Neuron (in vitro differentiated cells): ENCODE data around the gene PMPCA.

ENCODE experiments used
- H2AFZ ChIP-seq: one replicate; pipeline ENCODE4 v1.6.1; 2013; ENCODE audit warnings: low read depth, mild to moderate bottlenecking, inconsistent platforms, low read length, moderate library complexity
- H3K27me3 ChIP-seq: one replicate; pipeline ENCODE4 v1.6.1; 2013; ENCODE audit warnings: low read length; ENCODE audit not compliant: insufficient read depth
- H3K36me3 ChIP-seq: one replicate; pipeline ENCODE4 v1.6.1; 2013; ENCODE audit warnings: low read length; ENCODE audit not compliant: insufficient read depth
- H3K4me1 ChIP-seq: one replicate; pipeline ENCODE4 v1.6.1; 2013; ENCODE audit warnings: low read length; ENCODE audit not compliant: insufficient read depth
- H3K4me3 ChIP-seq: 2 replicates; pipeline ENCODE4 v1.5.1; 2013; ENCODE audit warnings: mild to moderate bottlenecking, low read length, moderate library complexity
- H3K9me3 ChIP-seq: one replicate; pipeline ENCODE4 v1.6.1; 2013; ENCODE audit warnings: low read length

PMPCA gene

DNA sequence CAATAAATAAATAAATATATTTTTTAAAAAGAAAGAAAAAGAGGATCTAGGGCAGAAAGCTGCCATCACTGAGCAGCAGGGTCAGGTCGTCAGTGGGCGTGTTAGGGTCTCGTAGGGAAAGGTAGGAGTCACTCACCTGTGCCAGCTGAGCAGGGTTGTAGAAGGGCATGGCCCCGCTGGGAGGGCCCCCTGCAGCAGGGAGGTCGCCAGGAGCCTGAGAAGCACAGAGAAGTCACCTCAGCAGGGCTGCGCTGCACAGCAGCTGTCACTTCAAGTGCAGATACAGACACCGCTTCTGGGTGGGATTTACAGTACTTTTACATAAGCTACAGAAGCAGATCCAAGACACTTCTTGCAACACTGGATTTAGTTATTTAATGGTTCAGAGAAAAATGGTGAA is 33.2 kb downstream of the PMPCA start:
- peaks cover 4% of the 10 kb centered on the region for H3K4me1 ChIP-seq
- no peaks in the 10 kb centered on the region for H3K27me3 ChIP-seq
- peaks cover 69% of the 10 kb centered on the region for H3K36me3 ChIP-seq

DNA sequence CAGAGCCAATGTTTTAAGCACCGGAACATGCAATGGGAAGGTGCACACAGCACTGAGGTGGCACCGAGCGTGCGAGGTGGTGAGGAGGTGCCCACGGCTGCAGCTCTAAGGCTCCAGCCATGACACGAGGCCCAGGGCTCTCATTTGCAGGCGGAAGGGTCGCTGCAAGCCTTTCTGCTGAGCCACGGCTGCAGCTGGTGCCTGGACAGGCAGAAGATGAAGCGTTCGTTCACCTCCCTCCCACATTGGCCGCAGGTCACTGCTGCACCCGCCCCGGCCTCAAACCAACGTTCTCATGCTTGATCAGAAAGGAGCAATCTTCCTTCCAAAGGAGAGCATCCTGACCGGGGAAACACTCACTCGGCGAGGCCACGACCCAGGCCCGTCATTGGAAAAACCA is 33.6 kb downstream of the PMPCA start:
- Histone ChIP-seq H3K36me3 (peaks cover 73% of the 10 kb centered on the region), H3K4me1 (peaks cover 4% of the 10 kb centered on the region), H3K9me3 (no peaks in the 10 kb centered on the region), H3K4me3 (no peak overlapping the region), H3K27me3 (no peaks in the 10 kb centered on the region), H2AFZ (no peak overlapping the region)

More for the DNA sequence above, 33.2 kb downstream of the PMPCA start:
- no peaks in the 10 kb centered on the region for H3K9me3 ChIP-seq
- no peak overlapping the region for H3K4me3 ChIP-seq
- H2AFZ ChIP-seq, result no peak overlapping the region

GRCh38 chr9:136445799-136446198 is 35.3 kb downstream of the PMPCA start:
- no peaks in the 10 kb centered on the region for H3K27me3 ChIP-seq
- peaks cover 88% of the 10 kb centered on the region for H3K36me3 ChIP-seq
- no peak overlapping the region for H2AFZ ChIP-seq
- H3K4me3 ChIP-seq, result no peak overlapping the region
- H3K9me3 ChIP-seq, result no peaks in the 10 kb centered on the region
- H3K4me1 ChIP-seq, result no peaks in the 10 kb centered on the region

DNA sequence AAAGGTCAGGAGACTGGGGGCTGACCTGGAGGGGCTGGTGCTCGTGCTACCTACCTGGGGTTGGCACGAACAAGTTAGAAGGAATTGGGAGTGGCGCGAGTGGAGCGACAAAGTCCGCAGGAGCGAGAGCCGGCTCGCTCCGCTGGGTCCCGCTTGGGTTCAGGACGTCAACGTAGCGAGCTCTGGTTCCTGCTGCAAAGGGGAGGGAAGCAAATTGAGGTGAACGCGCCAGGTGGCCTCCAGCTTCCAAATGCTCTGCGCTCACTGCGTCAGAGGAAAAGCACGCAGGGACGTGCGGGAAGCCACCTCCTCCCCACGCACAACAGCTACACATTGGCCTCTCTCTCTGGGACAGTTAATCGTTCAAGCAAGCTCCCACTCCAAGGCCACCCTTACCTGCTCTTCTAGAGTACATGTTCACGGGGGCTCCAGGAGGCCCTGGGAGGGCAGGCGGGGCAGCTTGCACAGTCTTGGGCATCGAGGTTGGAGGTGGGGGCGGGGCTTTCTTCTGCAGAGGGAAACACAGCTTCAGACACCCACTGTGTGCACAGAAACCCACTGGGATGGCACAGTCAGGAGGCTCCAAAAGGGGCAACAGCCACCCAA is 36.8 kb downstream of the PMPCA start:
- Histone ChIP-seq H3K27me3 (no peaks in the 10 kb centered on the region), H2AFZ (no peak overlapping the region), H3K4me1 (no peaks in the 10 kb centered on the region), H3K4me3 (no peak overlapping the region), H3K36me3 (peaks cover 89% of the 10 kb centered on the region), H3K9me3 (no peaks in the 10 kb centered on the region)

DNA sequence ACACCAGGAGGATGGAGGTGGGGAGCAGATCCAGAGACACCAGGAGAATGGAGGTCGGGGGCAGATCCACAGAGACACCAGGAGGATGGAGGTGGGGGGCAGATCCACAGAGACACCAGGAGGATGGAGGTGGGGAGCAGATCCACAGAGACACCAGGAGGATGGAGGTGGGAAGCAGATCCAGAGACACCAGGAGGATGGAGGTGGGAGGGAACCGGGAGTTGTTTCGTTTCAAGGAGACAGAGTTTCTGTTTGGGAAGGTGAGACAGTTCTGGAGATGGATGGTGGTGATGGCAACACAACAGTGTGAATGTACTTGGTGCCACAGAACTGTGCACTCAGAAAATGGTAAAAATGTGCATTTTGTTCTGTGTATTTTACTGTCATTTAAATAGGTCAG is 38.2 kb downstream of the PMPCA start:
- H2AFZ ChIP-seq, result no peak overlapping the region
- peaks cover 83% of the 10 kb centered on the region for H3K36me3 ChIP-seq

DNA sequence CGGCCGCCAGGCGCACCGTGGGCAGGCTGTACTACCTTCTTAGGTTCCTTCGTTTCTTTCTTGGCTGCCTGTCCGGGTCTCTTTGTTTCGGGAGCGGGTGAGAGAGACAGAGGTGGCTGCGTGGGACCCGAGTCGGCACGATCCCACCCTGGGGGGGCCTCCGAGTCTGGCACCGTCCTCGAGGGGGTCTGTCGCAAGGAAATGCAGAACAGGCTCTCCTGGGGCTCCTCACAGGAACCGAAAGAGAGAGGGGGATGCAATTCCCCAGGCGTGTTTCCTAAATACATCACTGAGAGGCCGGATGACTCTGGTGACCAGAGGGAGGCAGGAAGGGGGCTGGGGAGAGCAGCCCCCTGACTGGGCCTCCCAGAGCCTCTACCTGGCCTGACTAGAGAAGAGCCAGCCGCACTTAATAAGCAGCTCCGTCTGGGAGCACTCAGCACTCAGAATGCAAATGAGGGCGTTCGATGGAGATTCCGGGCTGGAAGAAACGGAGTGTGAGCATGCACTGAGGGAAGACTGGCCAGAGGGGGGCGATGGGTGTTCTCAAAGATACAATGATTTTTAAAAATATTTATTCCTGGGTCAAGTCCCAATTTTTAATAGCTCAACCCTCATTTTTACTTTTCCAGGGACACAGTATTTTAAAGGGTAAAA is 40.9 kb downstream of the PMPCA start:
- Histone ChIP-seq H3K36me3 (peaks cover 87% of the 10 kb centered on the region), H3K27me3 (no peaks in the 10 kb centered on the region), H3K4me1 (no peaks in the 10 kb centered on the region), H2AFZ (no peak overlapping the region), H3K4me3 (no peak overlapping the region), H3K9me3 (no peaks in the 10 kb centered on the region)

More for the DNA sequence above, 38.2 kb downstream of the PMPCA start:
- H3K27me3 ChIP-seq, result no peaks in the 10 kb centered on the region
- no peak overlapping the region for H3K4me3 ChIP-seq
- no peaks in the 10 kb centered on the region for H3K4me1 ChIP-seq
- no peaks in the 10 kb centered on the region for H3K9me3 ChIP-seq

DNA sequence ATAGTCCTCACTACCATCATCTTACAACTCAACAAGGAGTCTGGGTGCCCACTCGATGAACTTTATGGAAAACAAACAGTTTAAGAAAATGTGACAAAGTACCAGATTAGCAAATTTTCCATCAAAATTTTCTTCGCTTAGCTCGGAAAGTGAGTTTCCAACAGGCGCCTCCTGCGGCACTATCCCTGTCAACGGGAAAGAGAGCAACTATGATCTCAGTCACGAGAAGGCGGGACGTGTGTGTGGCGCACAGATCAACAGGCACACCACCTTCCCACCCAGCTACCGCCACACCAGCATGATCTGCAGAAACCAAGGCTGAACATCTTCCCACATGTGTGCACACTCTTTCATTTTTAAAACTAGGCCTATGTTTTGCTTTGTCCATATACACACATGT is 42.9 kb downstream of the PMPCA start:
- no peaks in the 10 kb centered on the region for H3K4me1 ChIP-seq
- peaks cover 83% of the 10 kb centered on the region for H3K36me3 ChIP-seq
- H3K9me3 ChIP-seq, result no peaks in the 10 kb centered on the region
- no peak overlapping the region for H2AFZ ChIP-seq
- no peak overlapping the region for H3K4me3 ChIP-seq
- H3K27me3 ChIP-seq, result no peaks in the 10 kb centered on the region

DNA sequence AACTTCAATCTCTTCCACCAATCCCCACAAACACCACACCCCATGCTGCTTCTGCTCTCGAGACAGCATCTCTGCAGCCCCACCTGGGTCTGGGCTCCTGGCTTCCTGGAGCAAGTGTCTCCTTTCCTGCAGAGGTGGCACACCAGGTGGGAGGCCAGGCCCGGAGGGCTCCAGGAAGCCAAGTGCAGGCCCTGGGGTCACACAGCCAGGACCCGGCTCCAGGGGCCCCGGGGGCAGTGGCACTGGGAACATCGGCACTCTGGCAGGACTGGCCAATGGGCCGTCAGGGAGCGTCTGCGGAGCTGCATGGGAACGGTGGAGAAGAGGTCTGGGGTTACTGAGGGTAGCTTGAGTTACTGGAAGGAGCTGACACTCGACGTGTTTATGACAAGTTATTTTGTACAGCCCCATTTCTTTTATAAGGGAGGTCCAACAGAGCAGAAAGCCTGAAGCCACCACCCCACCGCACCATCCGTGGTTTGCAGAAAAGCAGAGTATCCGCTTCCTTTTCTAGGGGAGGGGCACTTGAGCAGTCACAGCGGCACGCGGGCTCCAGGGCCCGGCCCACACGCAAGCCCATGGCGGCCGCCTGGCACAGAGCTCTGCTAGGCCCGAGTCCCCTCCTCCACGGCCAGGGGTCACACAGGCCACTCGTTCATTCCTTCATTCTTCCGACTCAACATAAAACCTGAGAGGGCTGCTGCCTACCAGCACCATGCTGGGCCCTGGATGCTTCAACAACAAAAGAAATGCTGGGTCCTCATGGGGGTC is 43.8 kb downstream of the PMPCA start:
- H3K27me3 ChIP-seq, result no peaks in the 10 kb centered on the region
- no peak overlapping the region for H2AFZ ChIP-seq
- no peaks in the 10 kb centered on the region for H3K4me1 ChIP-seq
- H3K4me3 ChIP-seq, result no peak overlapping the region
- peaks cover 83% of the 10 kb centered on the region for H3K36me3 ChIP-seq
- H3K9me3 ChIP-seq, result no peaks in the 10 kb centered on the region

GRCh38 chr9:136455043-136456002 is 44.9 kb downstream of the PMPCA start:
- no peaks in the 10 kb centered on the region for H3K4me1 ChIP-seq
- H2AFZ ChIP-seq, result no peak overlapping the region
- peaks cover 80% of the 10 kb centered on the region for H3K36me3 ChIP-seq
- no peaks in the 10 kb centered on the region for H3K27me3 ChIP-seq
- H3K9me3 ChIP-seq, result no peaks in the 10 kb centered on the region
- no peak overlapping the region for H3K4me3 ChIP-seq

DNA sequence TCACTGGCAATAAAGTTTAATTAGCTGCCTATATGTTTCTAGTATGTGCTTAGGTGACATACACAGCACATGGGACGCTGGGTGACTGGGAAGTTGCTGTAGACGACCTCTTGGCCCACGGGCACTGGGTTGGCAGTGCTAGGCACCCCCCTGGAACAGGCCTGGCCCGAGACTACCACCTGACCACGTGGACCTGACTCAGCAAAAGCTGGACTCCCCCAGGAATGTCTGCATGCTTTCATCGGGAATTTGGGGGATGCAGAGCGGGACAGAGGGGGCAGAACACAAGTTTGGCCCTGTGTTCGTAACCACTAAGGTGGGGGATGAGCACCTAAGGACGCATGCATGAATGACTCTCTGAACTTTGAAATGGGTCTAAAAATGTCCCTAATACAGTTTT is 45.8 kb downstream of the PMPCA start:
- no peak overlapping the region for H3K4me3 ChIP-seq
- H3K9me3 ChIP-seq, result no peaks in the 10 kb centered on the region
- H3K4me1 ChIP-seq, result no peaks in the 10 kb centered on the region
- H2AFZ ChIP-seq, result no peak overlapping the region
- peaks cover 78% of the 10 kb centered on the region for H3K36me3 ChIP-seq
- no peaks in the 10 kb centered on the region for H3K27me3 ChIP-seq

DNA sequence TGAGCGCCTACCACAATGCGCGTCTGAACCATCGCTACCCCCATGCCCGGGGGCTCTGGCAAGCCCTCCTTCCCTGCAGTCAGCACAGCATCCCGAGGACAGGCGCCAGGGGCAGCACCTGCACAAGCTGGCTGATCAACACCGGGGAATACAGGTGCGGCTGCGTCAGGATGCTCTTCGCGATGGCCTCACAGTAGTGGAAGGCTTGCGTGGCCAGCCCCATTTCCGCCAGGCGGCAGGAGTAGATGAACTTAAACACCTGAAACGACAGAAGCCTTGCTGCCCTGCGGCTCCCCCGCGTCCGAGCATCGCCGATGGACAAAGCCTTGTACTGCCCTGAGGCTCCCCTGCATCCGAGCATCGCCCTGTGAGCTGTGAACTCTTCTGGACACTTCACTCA is 46.9 kb downstream of the PMPCA start:
- Histone ChIP-seq H2AFZ (no peak overlapping the region), H3K9me3 (no peaks in the 10 kb centered on the region), H3K36me3 (peaks cover 79% of the 10 kb centered on the region), H3K4me3 (no peak overlapping the region), H3K4me1 (no peaks in the 10 kb centered on the region), H3K27me3 (no peaks in the 10 kb centered on the region)

- H3K4me3 ChIP-seq, result no peak overlapping the region
- peaks cover 86% of the 10 kb centered on the region for H3K36me3 ChIP-seq
- H3K4me1 ChIP-seq, result no peaks in the 10 kb centered on the region
Measured at GRCh38 chr9:136459425-136459824, 49.0 kb downstream of the PMPCA start.

More at GRCh38 chr9:136459425-136459824, 49.0 kb downstream of the PMPCA start:
- no peak overlapping the region for H2AFZ ChIP-seq
- H3K9me3 ChIP-seq, result no peaks in the 10 kb centered on the region
- no peaks in the 10 kb centered on the region for H3K27me3 ChIP-seq
